ENCODE data around the gene LRRIQ3.
A peak's percentile ranks its signal among the peaks of the same experiment; 100 is the strongest.

LRRIQ3 gene

DNA sequence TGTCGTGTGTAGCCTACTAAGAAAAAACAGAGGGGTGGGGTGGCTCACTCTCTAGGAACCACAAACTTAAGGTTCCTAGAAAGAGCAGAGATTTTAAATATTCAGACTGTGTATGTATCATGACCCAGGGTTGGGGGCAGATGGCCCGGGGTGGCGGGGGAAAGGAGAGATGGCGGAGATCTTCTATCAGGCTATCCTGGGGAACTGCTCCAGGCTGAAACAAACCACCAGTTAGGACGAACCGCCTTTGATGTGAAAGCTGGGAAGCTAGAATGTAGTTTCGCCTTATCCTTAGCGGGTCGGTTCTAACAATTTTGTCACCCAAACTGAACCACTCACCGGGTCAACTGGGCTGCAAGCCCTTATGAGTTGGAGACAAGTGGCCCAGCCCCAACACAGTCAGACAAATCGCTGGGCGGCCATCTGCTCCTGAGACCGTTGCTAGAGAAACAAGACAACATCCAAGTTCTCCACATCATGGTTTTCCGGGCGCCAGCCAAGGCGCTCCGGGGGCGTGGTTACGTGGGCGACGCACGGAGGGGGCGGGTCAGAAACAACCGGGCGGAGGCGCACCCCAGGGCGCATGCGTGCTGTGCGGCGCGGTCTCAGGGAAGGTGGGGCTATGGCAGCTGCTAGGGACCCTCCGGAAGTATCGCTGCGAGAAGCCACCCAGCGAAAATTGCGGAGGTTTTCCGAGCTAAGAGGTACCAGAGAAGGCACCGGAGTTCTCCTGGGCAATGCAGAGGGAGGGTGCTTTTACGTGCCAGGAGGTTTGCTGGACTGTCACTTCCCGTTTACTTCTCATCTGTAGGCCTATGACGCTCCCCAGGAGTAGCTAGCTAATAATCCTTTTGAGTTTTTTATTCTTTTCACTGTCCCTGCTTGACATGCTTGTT, at the start of gene LRRIQ3, which contains the start of gene FPGT:
Gene LRRIQ3 (minus strand): TSS at position 520 of the 896 bp plus-strand sequence. CDS start 14,492 bp downstream, outside the sequence.
Gene FPGT (plus strand): TSS at position 586 of the 896 bp plus-strand sequence. CDS start 37 bp downstream, at position 623.
- Histone ChIP-seq H3K27me3 (replicated peaks) (no peaks in the 10 kb centered on the region), H3K36me3 (replicated peaks) (no peaks in the 10 kb centered on the region), H3K27ac (peak within 1 kb of the TSS; percentile 62), H3K4me3 (ENCODE audit: low read depth, low read length) (peak within 1 kb of the TSS; percentile 89)
- in situ Hi-C loops (cut with HindIII; ENCODE audit: low pct_ligation_motif_present, low sequenced_read_pairs) = no loop called here
- DNase-seq = peak; percentile 95
- TF ChIP-seq CTCF (IDR thresholded peaks at IDR 0.05; ENCODE audit: low read depth, low read length, missing control alignments) = no peak

DNA sequence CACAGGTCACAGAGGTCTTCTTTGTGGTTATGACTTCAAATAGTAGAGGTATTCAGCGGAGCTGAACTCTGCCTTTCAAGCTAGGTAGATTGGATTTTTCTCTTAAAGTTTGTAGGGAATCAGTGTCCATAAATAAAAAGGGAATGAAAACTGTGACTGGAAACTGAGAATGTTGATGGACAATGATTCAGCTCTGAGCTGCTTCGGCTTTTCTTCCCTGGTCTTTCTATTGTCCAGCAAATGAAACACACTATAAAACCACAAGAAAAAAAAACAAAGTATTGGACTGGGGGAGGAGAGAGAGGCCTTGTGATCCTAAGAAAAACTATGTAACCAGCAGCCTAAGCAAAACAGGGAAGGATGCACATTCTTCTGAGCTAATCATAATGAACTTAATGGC, 48.3 kb upstream of the LRRIQ3 start:
- Histone ChIP-seq H3K27ac (no peak overlapping the region), H3K4me3 (ENCODE audit: low read depth, low read length) (no peak overlapping the region), H3K36me3 (replicated peaks) (no peaks in the 10 kb centered on the region), H3K27me3 (replicated peaks) (no peaks in the 10 kb centered on the region)
- TF ChIP-seq CTCF (IDR thresholded peaks at IDR 0.05; ENCODE audit: low read depth, low read length, missing control alignments) = no peak
- DNase-seq = no peak
- in situ Hi-C loops (cut with HindIII; ENCODE audit: low pct_ligation_motif_present, low sequenced_read_pairs) = no loop called here

DNA sequence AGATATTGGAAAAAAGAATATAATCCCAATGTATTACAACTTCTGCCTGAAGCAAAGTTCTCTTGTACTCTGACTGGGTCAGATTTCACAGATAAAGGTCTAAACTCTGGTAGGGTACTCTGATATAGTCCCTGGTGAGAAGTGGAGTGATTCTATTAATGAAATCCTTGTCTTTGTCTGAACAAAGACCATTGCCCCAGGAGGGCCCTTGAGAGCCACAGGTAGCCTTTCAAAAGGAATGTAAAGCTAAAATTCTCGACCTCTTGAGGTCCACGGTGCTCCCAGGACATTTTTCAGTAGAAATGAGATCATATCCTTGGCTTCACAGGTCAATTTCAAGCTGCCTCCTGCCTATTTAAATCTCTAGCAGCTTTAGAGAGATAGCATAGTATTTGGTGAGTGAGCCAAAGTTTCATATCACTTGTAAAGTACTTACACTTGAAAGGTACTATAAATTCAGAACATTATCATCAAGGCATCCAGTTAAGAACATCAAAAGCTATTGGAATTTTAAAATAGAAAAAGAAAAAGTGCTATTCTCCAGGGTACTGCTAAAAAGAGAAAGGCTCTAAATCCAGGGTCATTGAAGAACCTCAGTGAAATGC, 47.3 kb upstream of the LRRIQ3 start:
- DNase-seq = no peak
- no peak for TF ChIP-seq CTCF (IDR thresholded peaks at IDR 0.05; ENCODE audit: low read depth, low read length, missing control alignments)
- Histone ChIP-seq H3K36me3 (replicated peaks) (no peaks in the 10 kb centered on the region), H3K27me3 (replicated peaks) (no peaks in the 10 kb centered on the region), H3K4me3 (ENCODE audit: low read depth, low read length) (no peak overlapping the region), H3K27ac (no peak overlapping the region)
- in situ Hi-C loops (cut with HindIII; ENCODE audit: low pct_ligation_motif_present, low sequenced_read_pairs) = no loop called here

GRCh38 chr1:74237787-74238186, 39.8 kb upstream of the LRRIQ3 start:
- no peak for DNase-seq
- no peak for TF ChIP-seq CTCF (IDR thresholded peaks at IDR 0.05; ENCODE audit: low read depth, low read length, missing control alignments)
- Histone ChIP-seq H3K27me3 (replicated peaks) (no peaks in the 10 kb centered on the region), H3K36me3 (replicated peaks) (no peaks in the 10 kb centered on the region), H3K4me3 (ENCODE audit: low read depth, low read length) (no peak overlapping the region), H3K27ac (no peak overlapping the region)
- in situ Hi-C loops (cut with HindIII; ENCODE audit: low pct_ligation_motif_present, low sequenced_read_pairs) = no loop called here

DNA sequence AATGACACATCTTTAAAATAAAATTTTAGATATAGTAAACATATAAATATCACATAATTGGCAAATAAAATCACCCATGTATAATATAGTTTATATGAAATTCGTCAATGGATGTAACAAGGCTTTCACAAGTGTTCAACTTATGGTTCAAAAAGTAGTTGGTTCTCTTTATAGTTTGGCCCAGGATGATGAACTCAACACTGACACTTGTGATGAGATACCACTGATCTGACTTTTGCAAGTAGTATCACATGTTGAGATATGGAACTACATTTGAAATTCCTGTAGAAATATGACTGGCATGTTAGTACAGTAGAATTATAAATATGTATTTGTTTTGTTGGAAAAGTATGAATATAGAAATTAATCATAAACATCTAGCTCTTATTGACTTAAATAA, 39.1 kb upstream of the LRRIQ3 start:
- TF ChIP-seq CTCF (IDR thresholded peaks at IDR 0.05; ENCODE audit: low read depth, low read length, missing control alignments) = no peak
- in situ Hi-C loops (cut with HindIII; ENCODE audit: low pct_ligation_motif_present, low sequenced_read_pairs) = no loop called here
- H3K36me3 ChIP-seq (replicated peaks) = no peaks in the 10 kb centered on the region
- no peaks in the 10 kb centered on the region for H3K27me3 ChIP-seq (replicated peaks)
- no peak overlapping the region for H3K27ac ChIP-seq
- H3K4me3 ChIP-seq (ENCODE audit: low read depth, low read length) = no peak overlapping the region
- no peak for DNase-seq
